ENCODE measurements around the gene P4HA1. TPM values are rescaled to one million over a fixed set of nuclear protein-coding genes. Genes with fewer than 3 reads are reported as not detected.
"Not testable (repeated sequence)": the region's sequence is repeated elsewhere in the genome, so short reads cannot be mapped to it uniquely, and the experiment has no call there.

P4HA1 gene
- total RNA-seq, 1 donor from 2014 or later, result 54.8 TPM

DNA sequence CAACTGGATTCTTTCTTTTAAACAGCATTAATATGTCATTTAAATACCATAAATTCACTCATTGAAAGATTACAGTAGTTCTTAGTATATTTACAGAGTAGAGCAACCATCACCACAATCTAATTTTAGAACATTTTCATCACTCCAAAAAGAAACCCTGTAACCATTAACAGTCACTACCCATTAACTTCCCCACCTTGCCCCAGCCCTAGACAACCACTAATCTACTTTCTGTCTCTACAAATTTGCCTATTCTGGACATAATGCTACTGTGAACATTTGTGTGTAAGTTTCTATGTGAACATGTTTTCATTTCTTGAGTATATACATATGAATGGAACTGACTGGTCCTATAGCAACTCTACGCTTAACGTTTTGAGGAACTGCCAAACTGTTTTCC, 42.4 kb downstream of the P4HA1 start:
- intact Hi-C loops (cut with DNase I), result no loop called here
- no peak for DNase-seq (ENCODE audit: low spot score)

- DNase-seq (ENCODE audit: low spot score), result no peak
- intact Hi-C loops (cut with DNase I), result no loop called here
Observed at GRCh38 chr10:73053275-73053674, 43.4 kb downstream of the P4HA1 start.

DNA sequence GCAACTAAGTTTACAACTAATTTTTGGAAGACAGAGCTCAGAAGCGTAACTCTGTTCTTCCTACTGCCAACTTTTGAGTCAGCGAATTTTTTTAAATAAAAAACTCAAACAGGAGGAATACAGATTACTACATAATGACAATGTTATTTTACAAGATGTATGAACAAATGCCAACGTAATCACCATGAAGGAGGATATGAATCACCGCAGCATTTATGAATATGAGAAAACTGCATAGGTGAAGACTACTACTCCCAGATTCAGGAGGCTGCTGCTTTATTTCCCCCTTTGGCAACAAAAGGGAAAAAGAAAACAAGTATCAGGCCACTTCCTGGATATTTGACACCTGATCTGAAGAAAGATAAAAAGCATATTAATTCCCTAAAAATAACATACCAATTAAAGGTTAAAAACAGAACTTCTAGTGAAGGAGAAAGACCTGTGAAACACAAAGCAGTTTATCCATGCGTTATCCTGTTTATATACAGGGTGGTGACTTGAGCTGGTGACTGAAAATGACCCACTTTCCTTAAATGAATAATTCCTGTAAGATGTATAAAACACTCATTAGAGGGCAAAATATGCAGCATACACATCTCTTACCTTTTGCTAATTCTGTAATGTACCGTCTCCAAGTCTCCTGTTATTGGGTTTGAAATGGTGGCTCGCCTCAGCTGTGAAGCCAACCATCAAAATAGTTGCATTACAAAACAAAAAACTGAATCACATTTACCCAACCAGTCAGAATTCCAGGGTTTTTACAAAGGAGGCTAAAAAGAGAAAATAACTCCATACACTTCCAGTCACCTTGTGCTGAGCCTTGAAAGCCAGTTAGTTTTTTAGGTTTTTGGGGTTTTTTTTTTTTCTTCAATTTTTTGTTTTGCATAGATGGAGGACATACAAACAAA, 52.0 kb downstream of the P4HA1 start:
- no peak for DNase-seq (ENCODE audit: low spot score)
- intact Hi-C loops (cut with DNase I), result no loop called here

GRCh38 chr10:73043766-73044377, 52.8 kb downstream of the P4HA1 start:
- intact Hi-C loops (cut with DNase I), result no loop called here

GRCh38 chr10:73043319-73043718, 53.3 kb downstream of the P4HA1 start:
- intact Hi-C loops (cut with DNase I), result no loop called here
- no peak for DNase-seq (ENCODE audit: low spot score)

More at GRCh38 chr10:73043766-73044377, 52.8 kb downstream of the P4HA1 start:
- DNase-seq (ENCODE audit: low spot score), result no peak

- intact Hi-C loops (cut with DNase I), result no loop called here
- no peak for DNase-seq (ENCODE audit: low spot score)
Observed at GRCh38 chr10:73042130-73042529, 54.5 kb downstream of the P4HA1 start.

DNA sequence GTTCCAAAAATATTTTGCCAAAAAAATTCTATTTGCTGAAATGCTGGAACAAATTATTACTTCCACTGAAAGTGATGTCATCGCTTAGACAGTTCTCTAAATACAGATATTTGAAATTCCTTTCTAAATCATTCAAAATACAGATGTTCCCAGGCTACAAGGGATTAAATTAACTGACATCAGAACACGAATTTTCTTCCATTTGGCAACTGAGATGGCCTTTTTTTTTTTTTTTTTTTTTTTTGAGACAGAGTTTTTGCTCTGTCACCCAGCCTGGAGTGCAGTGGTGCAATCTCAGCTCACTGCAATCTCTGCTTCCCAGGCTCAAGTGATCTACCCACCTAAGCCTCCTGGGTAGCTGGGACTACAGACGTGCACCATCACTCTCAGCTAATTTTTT, 57.0 kb downstream of the P4HA1 start:
- no peak for DNase-seq (ENCODE audit: low spot score)
- intact Hi-C loops (cut with DNase I), result no loop called here

DNA sequence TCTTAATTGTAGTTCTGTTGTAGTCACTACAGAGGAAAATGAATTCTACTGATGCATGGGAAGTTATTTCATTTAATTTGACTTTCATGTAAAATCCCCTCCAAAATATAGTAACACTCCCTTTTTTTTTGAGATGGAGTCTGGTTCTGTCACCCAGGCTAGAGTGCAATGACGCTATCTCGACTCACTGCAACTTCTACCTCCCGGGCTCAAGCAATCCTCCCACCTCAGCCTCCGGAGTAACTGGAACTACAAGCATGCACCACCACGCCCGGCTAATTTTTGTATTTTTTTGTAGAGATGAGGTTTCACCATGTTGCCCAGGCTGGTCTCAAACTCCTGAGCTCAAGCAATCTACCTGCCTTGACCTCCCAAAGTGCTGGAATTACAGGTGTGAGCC, 60.4 kb downstream of the P4HA1 start:
- DNase-seq (ENCODE audit: low spot score); intact Hi-C loops (cut with DNase I): not testable (repeated sequence)

DNA sequence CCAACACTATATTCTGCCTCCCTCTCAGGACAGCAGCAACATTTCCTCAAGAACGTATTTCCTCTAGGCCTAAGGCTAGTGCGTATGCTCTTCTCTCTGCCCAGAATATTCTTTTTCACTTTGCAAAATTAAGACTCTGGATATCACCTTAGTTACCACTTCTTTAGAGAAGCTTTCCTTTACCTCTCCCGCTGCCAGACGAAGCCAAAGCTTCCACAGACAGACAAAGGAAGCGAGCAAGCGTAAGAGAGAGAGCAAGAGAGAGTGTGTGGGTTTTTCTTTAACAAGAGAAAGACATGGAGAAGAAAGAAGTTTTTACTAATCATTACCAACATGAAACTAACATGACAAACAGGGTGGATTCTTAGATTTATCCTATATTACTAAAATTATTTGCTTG, 64.1 kb downstream of the P4HA1 start:
- no peak for DNase-seq (ENCODE audit: low spot score)

DNA sequence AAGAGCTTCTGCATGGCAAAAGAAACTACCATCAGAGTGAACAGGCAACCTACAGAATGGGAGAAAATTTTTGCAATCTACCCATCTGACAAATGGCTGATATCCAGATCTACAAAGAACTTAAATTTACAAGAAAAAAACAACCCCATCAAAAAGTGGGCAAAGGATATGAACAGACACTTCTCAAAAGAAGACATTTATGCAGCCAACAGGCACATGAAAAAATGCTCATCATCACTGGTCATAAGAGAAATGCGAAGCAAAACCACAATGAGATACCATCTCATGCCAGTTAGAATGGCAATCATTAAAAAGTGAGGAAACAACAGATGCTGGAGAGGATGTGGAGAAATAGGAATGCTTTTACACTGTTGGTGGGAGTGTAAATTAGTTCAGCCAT, 70.0 kb downstream of the P4HA1 start:
- intact Hi-C loops (cut with DNase I); DNase-seq (ENCODE audit: low spot score): not testable (repeated sequence)

More for the DNA sequence above, 64.1 kb downstream of the P4HA1 start:
- intact Hi-C loops (cut with DNase I), result no loop called here

DNA sequence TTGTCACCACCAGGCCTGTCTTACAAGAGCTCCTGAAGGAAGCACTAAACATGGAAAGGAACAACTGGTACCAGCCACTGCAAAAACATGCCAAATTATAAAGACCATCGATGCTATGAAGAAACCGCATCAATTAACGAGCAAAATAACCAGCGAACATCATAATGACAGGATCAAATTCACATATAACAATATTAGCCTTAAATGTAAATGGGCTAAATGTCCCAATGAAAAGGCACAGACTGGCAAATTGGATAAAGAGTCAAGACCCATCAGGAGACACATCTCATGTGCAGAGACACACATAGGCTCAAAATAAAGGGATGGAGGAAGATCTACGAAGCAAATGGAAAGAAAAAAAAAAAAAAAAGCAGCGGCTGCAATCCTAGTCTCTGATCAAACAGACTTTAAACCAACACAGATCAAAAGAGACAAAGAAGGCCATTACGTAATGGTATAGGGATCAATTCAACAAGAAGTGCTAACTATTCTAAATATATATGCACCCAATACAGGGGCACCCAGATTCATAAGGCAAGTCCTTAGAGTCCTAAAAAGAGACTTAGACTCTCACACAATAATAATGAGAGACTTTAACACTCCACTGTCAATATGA, 73.1 kb downstream of the P4HA1 start:
- intact Hi-C loops (cut with DNase I); DNase-seq (ENCODE audit: low spot score): not testable (repeated sequence)

DNA sequence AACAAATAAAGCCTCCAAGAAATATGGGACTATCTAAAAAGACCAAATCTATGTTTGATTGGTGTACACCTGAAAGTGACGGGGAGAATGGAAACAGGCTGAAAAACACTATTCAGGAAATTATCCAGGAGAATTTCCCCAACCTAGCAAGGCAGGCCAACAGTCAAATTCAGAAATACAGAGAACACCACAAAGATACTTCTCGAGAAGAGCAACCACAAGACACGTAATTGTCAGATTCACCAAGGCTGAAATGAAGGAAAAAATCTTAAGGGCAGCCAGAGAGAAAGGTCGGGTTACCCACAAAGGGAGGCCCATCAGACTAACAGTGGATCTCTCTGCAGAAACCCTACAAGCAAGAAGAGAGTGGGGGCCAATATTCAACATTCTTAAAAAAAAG, 73.7 kb downstream of the P4HA1 start:
- intact Hi-C loops (cut with DNase I); DNase-seq (ENCODE audit: low spot score): not testable (repeated sequence)

- intact Hi-C loops (cut with DNase I); DNase-seq (ENCODE audit: low spot score): not testable (repeated sequence)
Observed at GRCh38 chr10:73021538-73022164, 75.0 kb downstream of the P4HA1 start.

- intact Hi-C loops (cut with DNase I), result no loop called here
- no peak for DNase-seq (ENCODE audit: low spot score)
Observed at GRCh38 chr10:73021050-73021449, 75.6 kb downstream of the P4HA1 start.

GRCh38 chr10:73019100-73019499, 77.6 kb downstream of the P4HA1 start:
- DNase-seq (ENCODE audit: low spot score), result no peak
- intact Hi-C loops (cut with DNase I), result no loop called here

GRCh38 chr10:73018632-73019031, 78.0 kb downstream of the P4HA1 start:
- intact Hi-C loops (cut with DNase I), result no loop called here

GRCh38 chr10:73017955-73018480, 78.6 kb downstream of the P4HA1 start:
- DNase-seq (ENCODE audit: low spot score), result no peak
- intact Hi-C loops (cut with DNase I), result no loop called here

More at GRCh38 chr10:73018632-73019031, 78.0 kb downstream of the P4HA1 start:
- DNase-seq (ENCODE audit: low spot score), result no peak

DNA sequence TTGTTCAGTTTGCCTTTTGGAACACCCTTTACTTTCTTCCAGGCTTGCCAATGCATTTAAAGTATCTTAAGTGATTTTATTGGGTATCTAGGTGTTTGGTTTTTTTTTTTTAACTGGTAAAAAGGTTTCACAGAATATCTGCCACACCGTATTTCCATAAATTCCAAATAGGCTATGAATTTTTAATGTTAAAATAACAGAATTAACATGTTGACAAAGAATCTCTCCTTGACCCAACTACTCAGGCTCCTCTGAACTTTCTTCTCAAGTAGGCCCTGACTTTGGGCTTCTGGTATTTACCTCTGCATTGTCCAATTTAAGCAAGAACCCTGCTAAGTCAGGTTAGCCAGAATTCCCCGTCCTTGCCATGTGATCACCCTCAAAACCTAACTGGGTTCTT, 80.9 kb downstream of the P4HA1 start:
- no peak for DNase-seq (ENCODE audit: low spot score)
- intact Hi-C loops (cut with DNase I), result no loop called here

GRCh38 chr10:73003822-73004221, 92.8 kb downstream of the P4HA1 start:
- intact Hi-C loops (cut with DNase I), result no loop called here
- no peak for DNase-seq (ENCODE audit: low spot score)

GRCh38 chr10:73000973-73001372, 95.7 kb downstream of the P4HA1 start:
- intact Hi-C loops (cut with DNase I), result no loop called here
- no peak for DNase-seq (ENCODE audit: low spot score)

Measured in cardiac septum (tissue), 1 donor.